Middle frontal gyrus (tissue), 1 donor: Measurements from ENCODE around the gene MVB12A.

Experiments
- DNase-seq: peaks from one replicate; pipeline ENCODE4 v3.0.0-alpha.2; 2015; ENCODE audit warnings: low spot score; ENCODE audit errors: extremely low spot score

Gene MVB12A

GRCh38 chr19:17404621-17405249 lies 15.1 kb upstream of the MVB12A start:
- no peak for DNase-seq

GRCh38 chr19:17405250-17406045 lies 14.4 kb upstream of the MVB12A start, which contains the start of gene BST2:
Gene BST2 (minus strand): TSS chr19:17405630. CDS start chr19:17405575, 55 bp downstream.
- DNase-seq = no peak

DNA sequence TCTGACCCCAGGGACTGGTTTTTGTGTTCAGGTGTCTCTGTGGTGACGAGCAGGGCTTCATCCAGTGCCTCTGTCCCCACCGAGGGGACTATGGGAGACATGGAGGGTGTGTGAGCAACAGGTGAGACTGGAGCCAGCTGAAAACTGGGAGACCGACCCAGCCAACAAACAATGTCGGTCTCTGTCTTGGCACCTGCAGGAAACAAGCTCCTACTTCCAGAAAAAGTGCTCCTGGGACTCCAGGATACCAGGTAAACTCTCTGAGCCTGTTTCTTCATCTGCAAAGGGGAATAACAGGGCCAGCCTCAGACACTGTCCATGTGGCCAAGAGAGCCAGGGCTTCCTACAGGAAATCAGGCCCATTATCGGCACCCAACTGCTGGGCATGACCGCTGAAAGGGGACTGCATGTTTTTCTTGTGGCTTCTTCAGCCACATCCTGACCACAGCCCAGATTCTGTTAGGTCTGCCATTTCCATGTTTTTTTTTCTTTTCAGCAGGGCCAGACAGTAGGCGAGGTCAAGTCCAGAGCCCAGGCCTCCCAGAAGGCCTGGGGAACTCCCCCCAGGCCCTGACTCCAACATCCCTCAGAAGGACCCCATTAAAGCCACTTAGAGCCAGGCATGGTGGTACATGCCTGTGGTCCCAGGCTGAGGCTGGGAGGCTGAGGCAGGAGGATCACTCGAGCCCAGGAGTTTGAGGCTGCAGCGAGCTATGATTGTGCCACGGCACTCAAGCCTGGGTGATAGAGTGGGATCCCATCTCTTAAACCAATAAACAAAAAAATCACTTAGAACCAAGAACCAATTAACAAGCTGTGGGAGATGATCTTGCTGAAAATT lies 13.6 kb upstream of the MVB12A start:
- no peak for DNase-seq

- DNase-seq = no peak
Observed at GRCh38 chr19:17406887-17407196, 13.0 kb upstream of the MVB12A start.

GRCh38 chr19:17409990-17410389 lies 9.9 kb upstream of the MVB12A start:
- DNase-seq = no peak

DNA sequence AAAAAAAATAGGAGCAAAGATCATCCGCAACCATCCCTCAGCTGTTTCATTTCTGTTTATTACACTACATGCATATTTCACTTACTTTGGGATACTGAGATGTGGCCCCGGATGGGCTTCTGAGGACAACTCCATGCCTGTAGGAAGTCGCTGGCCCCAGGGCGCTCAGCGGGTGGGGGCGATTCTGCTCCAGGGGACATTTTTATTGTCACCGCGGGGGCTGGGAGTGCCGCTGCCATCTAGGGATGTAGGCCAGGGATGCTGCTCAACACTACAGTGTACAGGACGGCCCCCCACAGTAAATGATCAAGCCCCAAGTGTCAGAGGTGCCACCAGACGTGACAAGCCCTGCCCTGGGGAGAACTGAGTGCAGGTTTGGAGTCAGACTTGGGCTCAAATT lies 8.0 kb upstream of the MVB12A start:
- DNase-seq = no peak

DNA sequence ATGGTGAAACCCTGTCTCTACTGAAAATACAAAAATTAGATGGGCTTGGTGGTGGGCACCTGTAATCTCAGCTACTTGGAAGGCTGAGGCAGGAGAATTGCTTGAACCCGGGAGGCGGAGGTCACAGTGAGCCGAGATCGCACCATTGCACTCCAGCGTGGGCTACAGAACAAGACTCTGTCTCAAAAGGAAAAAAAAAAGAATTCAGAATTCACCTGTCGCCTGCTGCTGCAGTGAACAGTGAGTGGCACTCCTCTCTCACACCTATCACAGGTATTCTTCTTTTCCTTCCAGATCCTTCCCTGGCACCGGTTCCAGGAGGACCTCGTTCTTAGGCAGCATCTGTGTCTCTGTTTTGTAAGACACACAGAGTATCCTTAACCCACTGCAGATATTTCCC lies 5.8 kb upstream of the MVB12A start:
- DNase-seq = no peak

DNA sequence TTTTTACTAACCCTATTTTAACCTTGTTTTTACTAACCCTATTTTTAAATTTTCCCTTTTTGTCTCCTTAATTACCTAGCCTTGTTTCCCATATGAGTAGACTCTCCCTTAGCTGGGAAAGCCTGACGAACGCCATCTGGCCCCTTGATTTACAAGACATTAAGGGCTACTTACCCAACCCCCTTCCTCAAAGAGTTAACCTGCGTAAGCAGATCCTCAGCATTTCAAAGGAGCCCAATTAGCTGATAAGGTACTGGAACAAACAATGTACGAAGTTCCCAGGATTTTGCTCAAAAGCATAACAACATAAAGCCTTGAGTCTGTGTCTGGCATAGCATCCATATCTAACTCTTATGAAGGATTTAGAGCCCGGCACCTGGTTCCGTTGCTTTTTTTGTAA lies 4.7 kb upstream of the MVB12A start:
- DNase-seq = no peak

DNA sequence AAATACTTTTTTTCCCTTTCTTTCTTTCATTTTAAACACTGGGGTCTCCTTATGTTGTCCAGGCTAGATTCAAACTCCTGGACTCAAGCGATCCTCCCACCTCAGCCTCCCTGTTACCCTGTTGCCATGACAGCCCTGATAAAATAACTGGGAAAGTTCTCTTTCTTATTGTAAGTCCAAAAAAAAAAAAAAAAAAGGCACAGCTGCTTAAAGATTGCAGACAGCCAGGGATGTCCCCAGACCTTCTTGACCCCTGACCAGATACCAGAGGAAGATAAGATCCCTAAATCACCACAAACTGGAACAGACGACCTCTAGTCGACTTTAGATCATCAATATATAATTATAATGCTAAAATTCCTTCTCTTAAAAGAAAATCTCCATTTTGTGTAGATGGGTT lies 1.1 kb upstream of the MVB12A start:
- DNase-seq = no peak

DNA sequence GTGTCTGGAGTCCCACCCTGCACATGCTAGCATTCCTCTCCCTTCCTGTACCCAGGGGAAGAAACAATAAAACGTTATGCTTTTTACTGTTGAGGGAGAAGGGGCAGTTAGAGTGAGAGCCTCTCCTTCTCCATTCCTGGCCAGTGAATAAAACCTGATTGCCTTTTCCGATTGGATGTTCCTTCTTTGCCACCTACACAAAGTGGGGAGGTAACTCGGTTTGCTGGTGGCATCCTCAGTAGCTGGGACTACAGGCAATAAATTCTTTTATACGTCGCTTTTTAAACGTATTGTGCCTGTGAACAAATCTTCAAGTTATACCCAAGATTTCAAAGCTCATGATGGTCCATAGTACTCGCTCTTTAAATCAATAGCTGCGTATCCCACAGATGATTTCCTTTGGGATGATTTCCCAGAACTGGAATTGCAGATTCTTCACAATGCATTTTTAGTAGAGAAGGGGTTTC lies 660 bp upstream of the MVB12A start:
- DNase-seq = no peak

DNA sequence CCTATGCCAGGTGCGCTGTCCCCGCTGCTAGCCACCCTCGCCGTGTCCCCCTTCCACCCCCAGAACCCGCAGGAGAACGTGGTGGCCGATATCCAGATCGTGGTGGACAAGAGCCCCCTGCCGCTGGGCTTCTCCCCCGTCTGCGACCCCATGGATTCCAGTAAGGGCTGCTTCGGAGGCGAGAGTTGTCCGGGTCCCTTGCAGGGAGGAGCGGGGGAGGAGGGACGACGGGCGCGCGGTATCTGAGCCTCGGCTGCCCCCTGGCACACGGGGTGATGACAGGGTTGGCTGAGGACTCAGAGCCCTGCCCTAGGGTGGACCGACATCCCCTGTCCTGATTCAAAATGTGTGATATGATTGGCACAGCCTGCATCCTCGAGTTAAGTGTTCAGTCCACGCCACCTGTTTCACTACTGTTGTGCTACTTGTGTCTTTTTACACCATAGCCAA lies 653 bp downstream of the MVB12A start:
- no peak for DNase-seq

- no peak for DNase-seq
Observed at GRCh38 chr19:17421942-17422341, 2.1 kb downstream of the MVB12A start.

- no peak for DNase-seq
Observed at GRCh38 chr19:17423429-17424208, 3.8 kb downstream of the MVB12A start.

- DNase-seq = no peak
Observed at GRCh38 chr19:17424743-17425365, 5.0 kb downstream of the MVB12A start.

- DNase-seq = no peak
Observed at GRCh38 chr19:17429641-17430113, 9.8 kb downstream of the MVB12A start.

- DNase-seq = no peak
Observed at GRCh38 chr19:17431417-17431816, 11.6 kb downstream of the MVB12A start.

DNA sequence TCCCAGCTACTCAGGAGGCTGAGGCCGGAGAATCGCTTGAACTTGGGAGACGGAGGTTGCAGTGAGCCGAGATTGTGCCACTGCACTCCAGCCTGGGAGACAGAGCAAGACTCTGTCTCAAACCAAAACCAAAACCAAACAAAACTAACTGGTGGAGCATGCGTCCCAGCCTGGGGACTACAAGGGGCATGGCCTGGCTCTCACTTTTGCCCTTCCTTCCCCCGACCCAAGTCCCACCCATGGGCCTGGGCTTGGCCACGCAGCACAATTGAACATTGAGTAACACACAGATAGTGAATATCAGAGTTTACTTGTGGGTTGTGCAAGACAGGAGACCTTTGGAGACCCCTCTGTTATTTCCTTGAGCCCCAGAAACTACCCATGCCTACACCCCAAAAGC lies 15.4 kb downstream of the MVB12A start:
- no peak for DNase-seq

DNA sequence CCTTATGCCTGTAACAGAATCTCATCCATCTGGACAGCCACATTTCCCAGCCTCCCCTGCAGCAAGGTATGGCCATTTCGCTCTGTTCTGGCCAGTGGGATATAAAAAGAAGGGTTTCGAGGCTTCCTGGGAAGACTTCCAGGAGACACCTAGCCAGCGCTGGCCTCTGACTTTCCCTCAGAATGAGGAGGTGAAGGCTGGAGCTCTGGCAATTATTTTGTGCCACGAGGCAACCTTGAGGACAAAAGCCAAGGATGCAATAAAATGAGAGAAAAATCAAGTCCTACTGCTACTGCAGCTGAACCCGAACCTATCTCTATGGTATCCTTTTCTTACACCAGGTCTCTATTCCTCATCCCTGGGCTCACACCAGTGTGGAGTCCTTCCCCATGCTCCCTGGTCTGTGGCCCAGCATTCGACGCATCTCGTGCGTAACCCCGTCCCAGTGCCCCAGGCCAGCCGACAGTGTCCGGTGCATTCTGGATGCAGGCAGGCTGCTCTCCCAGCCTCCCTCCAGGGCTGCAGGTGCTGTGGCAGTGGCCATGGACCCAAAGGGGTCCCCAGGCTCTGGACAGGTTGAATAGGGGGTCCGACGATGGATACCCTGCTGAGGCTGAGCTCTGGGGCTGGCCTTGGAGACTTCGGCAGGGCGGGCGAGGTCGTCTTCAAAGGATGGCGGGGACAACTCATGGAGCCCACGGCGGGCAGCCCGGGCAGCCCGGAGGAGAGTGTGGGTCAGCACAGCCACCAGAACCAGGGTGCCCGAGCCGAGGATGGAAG lies 16.4 kb downstream of the MVB12A start:
- DNase-seq = no peak

DNA sequence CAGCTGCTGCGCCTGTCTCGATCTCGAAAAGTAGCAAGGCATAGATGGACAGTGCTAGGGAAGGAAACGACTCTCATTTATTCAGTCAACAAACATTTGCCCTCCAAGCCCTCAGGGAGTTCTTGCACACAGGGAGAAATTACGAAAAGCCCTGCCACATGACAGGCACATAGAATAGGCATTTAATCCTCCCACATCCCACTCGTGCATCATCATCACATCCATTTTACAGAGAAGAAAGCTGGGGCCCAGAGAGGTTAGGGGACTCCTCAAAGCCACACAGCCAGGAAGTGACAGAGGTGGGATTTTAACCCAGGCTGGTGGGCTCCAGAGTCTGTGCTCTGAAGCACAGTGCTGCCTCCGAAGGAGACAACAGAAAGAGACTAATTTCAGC lies 17.0 kb downstream of the MVB12A start:
- DNase-seq = no peak
